Measurements from ENCODE around the gene NKX1-2.

The NKX1-2 gene

GRCh38 chr10:124450012-124450782 lies at the start of gene NKX1-2:
Gene NKX1-2, minus strand, starts transcription at chr10:124450035. Its CDS starts 92 bp downstream, at chr10:124449943.
- in situ Hi-C loops (cut with MboI; ENCODE audit: low sequenced_read_pairs, unreplicated experiment) = no loop called here
- no peak for DNase-seq (ENCODE audit: low spot score)
- TF ChIP-seq CTCF (IDR thresholded peaks at IDR 0.05; ENCODE audit: borderline replicate concordance, control extremely low read depth, extremely low read depth, insufficient read depth, missing control alignments) = no peak

GRCh38 chr10:124498056-124498455 lies 48.2 kb upstream of the NKX1-2 start:
- in situ Hi-C loops (cut with MboI; ENCODE audit: low sequenced_read_pairs, unreplicated experiment) = no loop called here
- TF ChIP-seq CTCF (IDR thresholded peaks at IDR 0.05; ENCODE audit: borderline replicate concordance, control extremely low read depth, extremely low read depth, insufficient read depth, missing control alignments) = no peak
- no peak for DNase-seq (ENCODE audit: low spot score)

- in situ Hi-C loops (cut with MboI; ENCODE audit: low sequenced_read_pairs, unreplicated experiment) = no loop called here
- no peak for DNase-seq (ENCODE audit: low spot score)
- no peak for TF ChIP-seq CTCF (IDR thresholded peaks at IDR 0.05; ENCODE audit: borderline replicate concordance, control extremely low read depth, extremely low read depth, insufficient read depth, missing control alignments)
These were observed 47.5 kb upstream of the NKX1-2 start for GRCh38 chr10:124497196-124497881.

GRCh38 chr10:124496620-124497019 lies 46.8 kb upstream of the NKX1-2 start:
- TF ChIP-seq CTCF (IDR thresholded peaks at IDR 0.05; ENCODE audit: borderline replicate concordance, control extremely low read depth, extremely low read depth, insufficient read depth, missing control alignments) = no peak
- in situ Hi-C loops (cut with MboI; ENCODE audit: low sequenced_read_pairs, unreplicated experiment) = no loop called here

GRCh38 chr10:124496150-124496549 lies 46.3 kb upstream of the NKX1-2 start:
- TF ChIP-seq CTCF (IDR thresholded peaks at IDR 0.05; ENCODE audit: borderline replicate concordance, control extremely low read depth, extremely low read depth, insufficient read depth, missing control alignments) = no peak
- no peak for DNase-seq (ENCODE audit: low spot score)
- in situ Hi-C loops (cut with MboI; ENCODE audit: low sequenced_read_pairs, unreplicated experiment) = no loop called here

More at GRCh38 chr10:124496620-124497019, 46.8 kb upstream of the NKX1-2 start:
- DNase-seq (ENCODE audit: low spot score) = no peak

GRCh38 chr10:124495725-124496124 lies 45.9 kb upstream of the NKX1-2 start:
- DNase-seq (ENCODE audit: low spot score) = no peak
- TF ChIP-seq CTCF (IDR thresholded peaks at IDR 0.05; ENCODE audit: borderline replicate concordance, control extremely low read depth, extremely low read depth, insufficient read depth, missing control alignments) = no peak
- in situ Hi-C loops (cut with MboI; ENCODE audit: low sequenced_read_pairs, unreplicated experiment) = no loop called here
